Measurements from ENCODE around the gene RAB3D.
"Not testable (repeated sequence)": the region's sequence is repeated elsewhere in the genome, so short reads cannot be mapped to it uniquely, and the experiment has no call there.

The RAB3D gene

GRCh38 chr19:11338121-11338520 is 1.3 kb downstream of the RAB3D start:
- Histone ChIP-seq H3K27ac (ENCODE audit: low read length) (no peak overlapping the region), H3K36me3 (ENCODE audit: control insufficient read depth, insufficient read depth, low read length) (peaks cover 6% of the 10 kb centered on the region), H3K9me3 (ENCODE audit: control insufficient read depth, insufficient read depth, low read length) (no peaks in the 10 kb centered on the region), H3K4me3 (ENCODE audit: low read length) (no peak overlapping the region), H3K4me1 (ENCODE audit: control insufficient read depth, insufficient read depth, low read length) (peaks cover 1% of the 10 kb centered on the region; the same call in 1 of the 2 replicates), H3K27me3 (ENCODE audit: control insufficient read depth, insufficient read depth, low read length) (no peaks in the 10 kb centered on the region)
- WGBS (ENCODE audit: insufficient coverage, insufficient read length): no CpG with 5 or more reads among the region's 7 CpGs
- DNase-seq (ENCODE audit: low read depth, low spot score): no peak

DNA sequence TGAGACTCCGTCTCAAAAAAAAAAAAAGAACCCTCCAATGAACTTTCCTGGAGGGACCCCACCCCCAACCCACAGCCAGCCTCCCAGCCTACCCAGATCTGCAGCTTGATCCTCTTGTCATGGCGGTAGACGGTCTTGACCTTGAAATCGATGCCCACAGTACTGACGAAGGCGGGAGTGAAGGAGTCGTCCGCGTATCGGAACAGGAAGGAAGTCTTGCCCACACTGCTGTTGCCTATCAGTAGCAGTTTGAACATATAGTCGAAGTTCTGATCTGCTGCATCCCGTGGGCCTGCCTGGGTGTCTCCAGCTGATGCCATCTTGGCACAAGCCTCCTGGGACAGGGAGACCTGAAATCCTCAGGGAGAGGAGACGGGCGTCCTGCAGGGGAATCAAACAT is 2.4 kb downstream of the RAB3D start:
- Histone ChIP-seq H3K27me3 (ENCODE audit: control insufficient read depth, insufficient read depth, low read length) (no peaks in the 10 kb centered on the region), H3K36me3 (ENCODE audit: control insufficient read depth, insufficient read depth, low read length) (peaks cover 6% of the 10 kb centered on the region), H3K27ac (ENCODE audit: low read length) (no peak overlapping the region), H3K9me3 (ENCODE audit: control insufficient read depth, insufficient read depth, low read length) (no peaks in the 10 kb centered on the region), H3K4me1 (ENCODE audit: control insufficient read depth, insufficient read depth, low read length) (peaks cover 1% of the 10 kb centered on the region; the same call in 1 of the 2 replicates), H3K4me3 (ENCODE audit: low read length) (no peak overlapping the region)
- no peak for DNase-seq (ENCODE audit: low read depth, low spot score)
- no CpG with 5 or more reads among the region's 14 CpGs for WGBS (ENCODE audit: insufficient coverage, insufficient read length)

- no peak overlapping the region for H3K4me3 ChIP-seq (ENCODE audit: low read length)
- peaks cover 6% of the 10 kb centered on the region for H3K36me3 ChIP-seq (ENCODE audit: control insufficient read depth, insufficient read depth, low read length)
- H3K9me3 ChIP-seq (ENCODE audit: control insufficient read depth, insufficient read depth, low read length): no peaks in the 10 kb centered on the region
- no peak overlapping the region for H3K27ac ChIP-seq (ENCODE audit: low read length)
- no CpG with 5 or more reads among the region's 17 CpGs for WGBS (ENCODE audit: insufficient coverage, insufficient read length)
- no peaks in the 10 kb centered on the region for H3K27me3 ChIP-seq (ENCODE audit: control insufficient read depth, insufficient read depth, low read length)
- H3K4me1 ChIP-seq (ENCODE audit: control insufficient read depth, insufficient read depth, low read length): peaks cover 1% of the 10 kb centered on the region; the same call in 1 of the 2 replicates
- DNase-seq (ENCODE audit: low read depth, low spot score): no peak
Observed at GRCh38 chr19:11335449-11336146, 3.9 kb downstream of the RAB3D start.

GRCh38 chr19:11333838-11334237 is 5.6 kb downstream of the RAB3D start:
- H3K9me3 ChIP-seq (ENCODE audit: control insufficient read depth, insufficient read depth, low read length); DNase-seq (ENCODE audit: low read depth, low spot score); H3K4me3 ChIP-seq (ENCODE audit: low read length); H3K4me1 ChIP-seq (ENCODE audit: control insufficient read depth, insufficient read depth, low read length); H3K27me3 ChIP-seq (ENCODE audit: control insufficient read depth, insufficient read depth, low read length); H3K27ac ChIP-seq (ENCODE audit: low read length); H3K36me3 ChIP-seq (ENCODE audit: control insufficient read depth, insufficient read depth, low read length): not testable (repeated sequence)
- WGBS (ENCODE audit: insufficient coverage, insufficient read length): no CpG with 5 or more reads among the region's 9 CpGs

GRCh38 chr19:11332822-11333221 is 6.6 kb downstream of the RAB3D start:
- no CpG with 5 or more reads among the region's 5 CpGs for WGBS (ENCODE audit: insufficient coverage, insufficient read length)
- Histone ChIP-seq H3K36me3 (ENCODE audit: control insufficient read depth, insufficient read depth, low read length) (peaks cover 6% of the 10 kb centered on the region), H3K4me3 (ENCODE audit: low read length) (no peak overlapping the region), H3K4me1 (ENCODE audit: control insufficient read depth, insufficient read depth, low read length) (no peaks in the 10 kb centered on the region), H3K27ac (ENCODE audit: low read length) (no peak overlapping the region), H3K27me3 (ENCODE audit: control insufficient read depth, insufficient read depth, low read length) (no peaks in the 10 kb centered on the region), H3K9me3 (ENCODE audit: control insufficient read depth, insufficient read depth, low read length) (no peaks in the 10 kb centered on the region)
- no peak for DNase-seq (ENCODE audit: low read depth, low spot score)

DNA sequence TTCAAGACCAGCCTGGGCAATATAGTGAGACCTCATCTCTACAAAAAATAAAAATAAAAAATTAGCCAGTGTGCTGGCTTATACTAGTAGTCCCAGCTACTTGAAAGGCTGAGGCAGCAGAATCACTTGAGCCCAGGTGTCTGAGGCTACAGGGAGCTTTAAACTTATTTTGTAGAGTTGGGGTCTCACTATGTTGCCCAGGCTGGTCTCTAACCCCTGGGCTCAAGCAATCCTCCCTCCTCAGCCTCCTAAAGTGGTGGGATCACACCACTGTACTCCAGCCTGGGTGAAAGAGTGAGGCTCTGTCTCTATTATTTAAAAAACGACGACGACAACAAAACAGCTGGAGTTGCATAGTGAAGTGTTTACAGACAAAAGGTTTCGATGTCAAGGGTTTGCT is 8.0 kb downstream of the RAB3D start:
- H3K27me3 ChIP-seq (ENCODE audit: control insufficient read depth, insufficient read depth, low read length): no peaks in the 10 kb centered on the region
- no peak for DNase-seq (ENCODE audit: low read depth, low spot score)
- H3K4me1 ChIP-seq (ENCODE audit: control insufficient read depth, insufficient read depth, low read length): no peaks in the 10 kb centered on the region
- WGBS (ENCODE audit: insufficient coverage, insufficient read length): no CpG with 5 or more reads among the region's 4 CpGs
- H3K4me3 ChIP-seq (ENCODE audit: low read length): no peak overlapping the region
- no peak overlapping the region for H3K27ac ChIP-seq (ENCODE audit: low read length)
- H3K9me3 ChIP-seq (ENCODE audit: control insufficient read depth, insufficient read depth, low read length): no peaks in the 10 kb centered on the region
- H3K36me3 ChIP-seq (ENCODE audit: control insufficient read depth, insufficient read depth, low read length): peaks cover 6% of the 10 kb centered on the region

- DNase-seq (ENCODE audit: low read depth, low spot score): no peak
- H3K36me3 ChIP-seq (ENCODE audit: control insufficient read depth, insufficient read depth, low read length): peaks cover 2% of the 10 kb centered on the region
Observed at GRCh38 chr19:11330127-11330526, 9.3 kb downstream of the RAB3D start.

GRCh38 chr19:11325544-11325943 is 13.9 kb downstream of the RAB3D start:
- no CpG with 5 or more reads among the region's 7 CpGs for WGBS (ENCODE audit: insufficient coverage, insufficient read length)
- DNase-seq (ENCODE audit: low read depth, low spot score): no peak
- Histone ChIP-seq H3K36me3 (ENCODE audit: control insufficient read depth, insufficient read depth, low read length) (no peaks in the 10 kb centered on the region), H3K9me3 (ENCODE audit: control insufficient read depth, insufficient read depth, low read length) (no peaks in the 10 kb centered on the region), H3K27ac (ENCODE audit: low read length) (no peak overlapping the region), H3K4me3 (ENCODE audit: low read length) (no peak overlapping the region), H3K4me1 (ENCODE audit: control insufficient read depth, insufficient read depth, low read length) (no peaks in the 10 kb centered on the region), H3K27me3 (ENCODE audit: control insufficient read depth, insufficient read depth, low read length) (no peaks in the 10 kb centered on the region)

More at GRCh38 chr19:11330127-11330526, 9.3 kb downstream of the RAB3D start:
- no CpG with 5 or more reads among the region's 4 CpGs for WGBS (ENCODE audit: insufficient coverage, insufficient read length)
- H3K27me3 ChIP-seq (ENCODE audit: control insufficient read depth, insufficient read depth, low read length): no peaks in the 10 kb centered on the region
- no peaks in the 10 kb centered on the region for H3K4me1 ChIP-seq (ENCODE audit: control insufficient read depth, insufficient read depth, low read length)
- no peak overlapping the region for H3K27ac ChIP-seq (ENCODE audit: low read length)
- H3K9me3 ChIP-seq (ENCODE audit: control insufficient read depth, insufficient read depth, low read length): no peaks in the 10 kb centered on the region
- no peak overlapping the region for H3K4me3 ChIP-seq (ENCODE audit: low read length)

- H3K9me3 ChIP-seq (ENCODE audit: control insufficient read depth, insufficient read depth, low read length): no peaks in the 10 kb centered on the region
- H3K27me3 ChIP-seq (ENCODE audit: control insufficient read depth, insufficient read depth, low read length): no peaks in the 10 kb centered on the region
- no peaks in the 10 kb centered on the region for H3K36me3 ChIP-seq (ENCODE audit: control insufficient read depth, insufficient read depth, low read length)
- DNase-seq (ENCODE audit: low read depth, low spot score): no peak
- no CpG with 5 or more reads among the region's 17 CpGs for WGBS (ENCODE audit: insufficient coverage, insufficient read length)
- H3K4me3 ChIP-seq (ENCODE audit: low read length): no peak overlapping the region
- no peaks in the 10 kb centered on the region for H3K4me1 ChIP-seq (ENCODE audit: control insufficient read depth, insufficient read depth, low read length)
- H3K27ac ChIP-seq (ENCODE audit: low read length): no peak overlapping the region
Observed at GRCh38 chr19:11324748-11325389, 14.6 kb downstream of the RAB3D start.

- H3K4me3 ChIP-seq (ENCODE audit: low read length): no peak overlapping the region
- WGBS (ENCODE audit: insufficient coverage, insufficient read length): no CpG with 5 or more reads among the region's 10 CpGs
- no peak for DNase-seq (ENCODE audit: low read depth, low spot score)
- no peaks in the 10 kb centered on the region for H3K9me3 ChIP-seq (ENCODE audit: control insufficient read depth, insufficient read depth, low read length)
- no peaks in the 10 kb centered on the region for H3K36me3 ChIP-seq (ENCODE audit: control insufficient read depth, insufficient read depth, low read length)
- no peak overlapping the region for H3K27ac ChIP-seq (ENCODE audit: low read length)
- H3K4me1 ChIP-seq (ENCODE audit: control insufficient read depth, insufficient read depth, low read length): no peaks in the 10 kb centered on the region
- H3K27me3 ChIP-seq (ENCODE audit: control insufficient read depth, insufficient read depth, low read length): no peaks in the 10 kb centered on the region
Observed at GRCh38 chr19:11324079-11324661, 15.3 kb downstream of the RAB3D start.
